Stimulated activated CD4-positive, alpha-beta T cell treated with anti-CD3 and anti-CD28 coated beads, Interleukin-1b, Interleukin-23, amount 100 ng/mL, for 1 hour (primary cell): ENCODE results near the gene MRGPRG.

ENCODE experiments used
- DNase-seq, 2 donors: peaks; one replicate each; pipeline ENCODE4 v3.0.0-alpha.2; 2020; ENCODE audit warnings: low read depth in 2 of 2

The MRGPRG gene

GRCh38 chr11:3225826-3226750 lies 7.5 kb upstream of the MRGPRG start:
- DNase-seq: no peak

GRCh38 chr11:3225159-3225758 lies 6.6 kb upstream of the MRGPRG start:
- DNase-seq: no peak

DNA sequence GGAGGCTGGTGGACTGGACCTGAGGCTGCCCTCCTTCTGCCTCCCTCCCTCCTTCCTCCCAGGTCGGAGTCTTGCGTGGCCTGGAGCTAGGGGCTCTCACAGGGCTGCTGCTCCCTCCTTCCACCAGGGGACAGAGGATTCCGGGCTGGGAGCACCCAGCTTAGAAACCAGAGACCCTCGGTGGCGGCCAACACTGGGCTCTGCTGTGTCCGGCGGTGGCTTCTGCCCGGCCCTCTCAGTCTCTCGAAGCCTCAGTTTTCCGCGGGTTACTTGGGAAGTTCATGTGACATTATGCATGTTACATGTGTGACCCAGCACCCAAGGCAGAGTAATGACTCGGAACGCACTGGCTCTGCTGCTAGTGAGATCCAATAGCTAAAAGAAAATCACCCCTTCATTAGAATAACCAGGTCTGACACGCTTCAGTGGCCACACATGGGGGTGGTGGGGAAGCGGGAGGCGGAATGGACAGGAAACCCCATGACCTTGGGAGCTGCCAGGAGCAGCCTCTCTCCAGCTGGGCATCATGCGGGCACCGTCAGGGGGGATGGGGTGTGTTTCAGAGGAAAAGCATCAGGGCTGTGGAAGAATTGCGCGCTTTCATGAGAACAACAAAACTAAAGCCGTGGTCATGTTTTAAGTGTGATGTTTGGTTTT lies 5.9 kb upstream of the MRGPRG start:
- no peak for DNase-seq

DNA sequence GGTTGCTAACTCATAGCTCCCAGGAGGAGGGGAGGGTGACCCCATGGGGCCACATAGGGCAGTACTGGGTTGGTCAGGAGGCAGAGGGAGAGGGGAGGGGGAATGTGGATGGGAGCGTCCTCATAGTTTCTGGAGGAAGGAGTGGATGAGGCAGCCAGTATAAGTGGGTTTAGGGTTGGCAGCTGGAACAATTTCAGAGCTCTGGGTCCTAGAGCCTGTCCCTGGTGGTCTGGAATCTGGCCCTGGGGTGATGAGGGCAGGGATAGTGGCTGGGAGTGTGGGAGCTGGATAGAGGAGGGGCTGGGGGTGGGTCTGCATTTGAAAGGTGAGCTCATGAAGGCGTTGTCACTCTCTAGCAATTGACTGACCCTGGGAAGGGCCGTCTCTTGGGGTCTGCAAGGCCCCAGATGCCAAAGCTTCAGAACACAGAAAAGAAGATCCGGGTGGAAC lies 5.3 kb upstream of the MRGPRG start:
- DNase-seq: no peak

GRCh38 chr11:3222941-3223915 lies 4.6 kb upstream of the MRGPRG start:
- no peak for DNase-seq

- DNase-seq: no peak
These were observed 3.6 kb upstream of the MRGPRG start for GRCh38 chr11:3222003-3222855.

DNA sequence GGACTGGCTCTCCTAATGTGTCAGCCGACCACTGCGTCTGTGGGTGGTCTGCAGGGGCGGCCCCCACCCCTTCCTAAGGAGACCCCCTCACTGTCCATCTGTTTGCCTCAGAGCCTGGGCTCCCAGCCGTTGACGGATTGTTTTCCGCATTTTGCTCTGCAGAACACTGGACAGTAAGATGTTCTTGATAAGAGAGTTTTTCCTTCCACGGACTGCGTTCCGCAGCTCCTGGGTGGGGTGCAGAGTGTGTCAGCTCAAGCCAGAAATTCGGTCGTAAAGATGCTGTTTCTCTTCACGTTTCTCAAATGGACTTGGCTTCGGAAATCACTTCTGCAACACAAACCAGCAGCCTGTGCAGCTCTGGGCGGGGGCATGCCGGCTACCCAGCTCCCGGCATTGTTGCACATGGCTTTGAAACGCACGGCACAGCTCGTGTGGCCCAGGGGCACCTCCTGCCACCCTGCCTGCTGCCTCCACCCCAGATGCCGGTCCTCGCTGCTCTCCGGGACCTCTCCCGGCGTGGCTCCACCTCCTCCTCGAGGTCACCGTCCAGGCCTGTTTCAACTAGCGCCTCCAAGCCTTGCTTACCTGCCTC lies 2.9 kb upstream of the MRGPRG start:
- no peak for DNase-seq

DNA sequence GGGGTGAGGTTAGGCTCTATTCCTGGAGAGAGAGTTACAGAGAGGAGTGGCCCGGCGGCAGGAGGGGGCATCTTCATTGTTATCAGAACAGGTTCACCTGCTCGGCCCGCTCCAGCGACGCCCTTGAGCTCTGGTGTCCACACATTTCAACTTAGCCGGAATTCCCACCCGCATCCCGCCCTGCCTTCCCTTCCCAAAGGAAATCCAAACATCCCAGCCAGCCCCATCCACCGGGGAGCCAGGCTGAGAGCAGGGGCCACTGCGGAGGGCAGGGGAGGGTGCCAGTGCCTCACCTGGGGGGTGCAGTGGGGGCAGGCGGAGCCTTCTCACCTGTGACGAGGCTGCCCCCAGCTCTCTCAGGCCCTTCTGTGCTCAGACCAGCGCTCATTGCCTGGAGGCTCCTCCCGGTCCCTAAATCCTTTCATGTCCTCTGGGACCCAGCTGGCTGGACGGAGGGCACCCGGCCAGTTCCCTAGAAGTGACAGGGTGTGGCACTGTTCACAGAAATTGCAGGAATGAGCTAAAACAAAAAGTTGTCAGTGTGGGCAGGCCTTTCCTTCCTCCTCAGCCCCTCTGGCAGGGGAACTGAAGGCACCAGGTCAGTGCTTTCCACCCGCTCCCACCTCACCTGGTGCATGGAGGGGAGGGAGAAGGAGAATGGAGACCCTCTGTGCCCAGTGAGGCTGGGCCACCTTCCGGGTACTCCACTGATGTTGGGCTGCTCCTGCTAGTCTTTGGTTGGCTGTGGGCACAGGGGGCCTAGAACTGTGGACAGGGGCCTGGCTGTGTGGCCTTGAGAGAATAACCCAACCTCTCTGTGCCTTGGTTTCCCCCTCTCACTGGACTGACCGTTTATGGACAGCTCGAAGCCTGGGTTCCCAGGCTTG lies 2.2 kb upstream of the MRGPRG start:
- DNase-seq: no peak

DNA sequence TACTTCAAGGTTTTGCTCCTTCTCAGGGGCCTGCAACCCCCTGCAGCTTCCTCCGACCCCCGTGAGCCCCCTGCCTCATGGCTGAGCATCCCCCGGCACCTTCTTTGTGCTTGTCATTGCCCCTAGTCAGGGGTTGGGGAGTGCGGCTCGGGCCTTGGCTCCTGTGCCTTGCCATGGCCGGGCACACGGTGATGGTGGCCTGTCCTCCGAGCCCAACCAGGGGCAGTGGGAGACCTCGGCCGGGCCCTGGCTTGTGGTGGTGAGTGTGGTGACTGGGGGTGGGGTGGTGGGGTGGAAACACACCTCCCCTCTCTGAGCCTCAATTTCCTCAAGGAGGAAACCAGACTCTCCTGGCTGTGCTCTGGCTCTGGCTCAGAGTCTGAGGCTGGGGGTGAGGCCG lies 1.5 kb upstream of the MRGPRG start:
- no peak for DNase-seq

DNA sequence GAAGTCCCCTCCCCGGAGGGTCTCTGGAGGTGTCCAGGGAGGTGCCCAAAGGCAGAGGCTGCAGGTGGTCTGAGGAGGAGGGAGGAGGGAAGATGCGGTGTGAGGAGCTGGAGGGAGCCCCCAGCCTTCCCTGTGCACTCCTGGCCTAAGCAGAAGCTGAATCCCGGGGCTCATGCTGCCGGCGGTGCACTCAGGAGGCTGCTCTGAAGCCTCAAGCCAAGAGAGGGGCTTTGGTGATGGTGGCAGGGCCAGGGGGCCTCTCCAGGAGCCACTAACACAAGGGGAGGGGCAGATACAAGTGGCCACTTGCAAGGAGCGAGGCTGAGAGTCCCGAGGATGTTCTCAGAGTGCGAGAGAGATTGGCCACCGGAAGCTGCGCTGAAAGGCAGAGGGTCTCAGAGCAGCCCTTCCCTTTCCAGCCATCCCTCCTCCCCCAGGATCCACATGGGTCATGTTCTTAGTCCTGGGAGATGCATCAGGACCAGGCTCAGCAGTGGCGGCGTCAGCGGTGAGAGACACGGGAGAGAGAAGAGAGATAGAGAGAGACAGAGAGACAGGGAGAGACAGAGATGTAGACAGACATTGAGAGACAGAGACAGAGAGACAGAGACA lies 774 bp upstream of the MRGPRG start:
- DNase-seq: no peak

DNA sequence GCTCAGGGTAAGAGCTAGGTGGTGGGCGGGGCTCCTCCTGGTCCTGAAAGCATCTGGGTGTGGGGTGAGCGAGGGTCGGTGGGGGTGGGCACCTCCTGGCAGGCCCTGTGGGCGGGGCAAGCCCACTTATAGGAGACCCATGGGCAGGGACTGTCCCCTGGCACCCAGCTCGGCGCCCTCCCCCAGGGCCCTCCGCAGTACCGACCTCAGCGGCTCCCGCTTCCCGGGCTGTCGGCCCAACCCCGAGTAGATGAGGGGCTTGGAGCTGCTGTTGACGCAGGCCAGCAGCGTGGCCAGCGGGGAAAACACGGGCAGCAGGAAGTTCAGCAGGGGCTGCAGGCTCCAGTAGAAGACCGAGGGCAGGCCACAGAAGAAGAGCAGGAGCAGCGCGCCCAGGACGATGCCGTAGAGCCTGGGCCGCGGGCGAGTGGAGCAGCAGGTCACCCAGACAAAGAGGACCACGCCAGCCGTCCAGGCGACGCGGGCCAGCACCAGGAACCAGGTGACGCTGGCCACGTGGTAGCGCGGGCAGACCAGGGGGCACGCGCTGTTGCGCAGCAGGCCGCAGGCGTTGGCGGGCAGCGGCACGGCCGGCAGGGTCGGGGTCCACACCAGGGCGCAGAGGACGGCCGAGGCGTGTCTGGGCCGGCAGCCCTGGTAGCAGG lies 663 bp downstream of the MRGPRG start:
- no peak for DNase-seq

DNA sequence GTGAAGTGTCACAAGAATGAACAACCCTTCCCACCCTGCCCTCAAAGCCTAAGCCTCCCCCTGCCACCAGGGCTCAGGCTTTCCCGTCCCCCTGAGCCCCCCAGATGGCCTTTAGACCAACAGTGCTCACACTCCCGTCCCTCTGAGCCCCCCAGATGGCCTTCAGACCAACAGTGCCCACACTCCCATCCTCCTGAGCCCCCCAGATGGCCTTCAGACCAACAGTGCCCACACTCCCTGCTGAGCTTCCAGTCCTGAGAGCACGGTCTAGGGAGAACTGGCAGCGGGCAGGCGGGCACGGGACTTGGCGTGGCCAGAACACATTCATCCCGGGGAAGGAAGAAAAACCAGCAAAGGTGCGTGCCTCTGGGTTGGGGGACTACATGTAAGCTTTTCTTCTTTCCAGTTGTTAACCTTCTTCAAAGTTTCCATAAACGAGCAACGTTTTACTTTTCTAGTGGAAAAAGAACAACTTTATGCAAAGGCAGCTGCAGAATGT lies 2.5 kb downstream of the MRGPRG start:
- DNase-seq: no peak

DNA sequence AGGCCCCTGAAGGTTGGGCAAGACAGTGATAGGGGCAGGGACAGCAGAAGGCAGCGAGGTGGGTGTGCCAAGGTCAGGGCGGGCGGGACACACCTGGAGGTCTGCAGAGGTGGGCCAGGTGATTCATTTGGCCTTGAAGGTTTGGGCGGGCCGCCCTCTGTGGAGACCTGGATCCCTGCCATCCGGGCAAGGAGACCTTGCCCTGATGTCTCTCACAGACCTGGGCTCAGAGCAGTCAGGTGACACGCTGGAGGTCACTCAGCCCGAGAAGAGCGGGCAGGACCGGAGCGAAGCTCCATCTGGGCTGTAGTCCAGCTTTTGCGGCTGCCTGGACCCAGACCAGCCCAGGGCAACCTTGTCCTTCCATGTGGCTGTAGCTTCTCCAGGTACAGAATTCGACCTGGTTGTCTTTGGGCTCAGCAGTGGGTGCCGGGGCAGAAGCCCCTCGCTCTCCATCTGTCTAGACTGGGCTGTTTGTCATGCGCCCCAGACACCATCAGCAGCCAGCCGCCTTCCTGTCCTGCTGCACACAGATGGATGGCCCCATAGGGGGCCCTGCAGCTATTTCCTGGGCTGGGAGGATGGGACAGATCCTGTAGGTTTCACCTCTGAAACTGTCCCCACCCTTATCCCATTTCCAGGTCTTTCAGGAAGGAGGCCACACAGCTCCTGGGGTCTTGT lies 3.1 kb downstream of the MRGPRG start:
- DNase-seq: no peak

GRCh38 chr11:3214420-3214699 lies 4.3 kb downstream of the MRGPRG start:
- no peak for DNase-seq

GRCh38 chr11:3213659-3214419 lies 4.8 kb downstream of the MRGPRG start:
- DNase-seq: no peak

DNA sequence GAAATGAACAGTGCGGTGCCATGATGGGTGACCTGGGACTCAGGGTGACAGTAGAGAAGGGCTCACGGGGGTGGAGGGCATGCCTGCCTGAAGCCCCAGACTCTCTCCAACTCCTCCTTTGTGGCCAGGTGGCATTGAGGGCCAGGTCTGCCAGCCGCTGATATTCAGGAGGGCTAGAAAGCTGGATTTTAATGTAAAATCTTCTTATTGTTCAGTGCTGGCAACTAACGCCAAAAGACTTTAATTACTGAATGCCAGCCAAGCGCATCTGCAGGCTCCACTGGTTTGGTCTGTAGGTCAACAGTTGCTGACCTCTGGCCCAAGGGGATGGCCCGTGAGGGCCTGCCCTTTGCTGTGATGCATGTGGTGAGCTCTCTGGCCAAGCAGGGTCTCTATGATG lies 10.3 kb downstream of the MRGPRG start:
- no peak for DNase-seq
